ENCODE results near the gene HSPA12B. TPM values are rescaled to one million over a fixed set of nuclear protein-coding genes. Genes with fewer than 3 reads are reported as not detected.

Gene HSPA12B
- total and polyA plus RNA-seq, 2 of the 13 experiments (the other 11 are each of a cell fraction or from before 2014, with no cell fraction given): 0.01 TPM; not detected in 1

DNA sequence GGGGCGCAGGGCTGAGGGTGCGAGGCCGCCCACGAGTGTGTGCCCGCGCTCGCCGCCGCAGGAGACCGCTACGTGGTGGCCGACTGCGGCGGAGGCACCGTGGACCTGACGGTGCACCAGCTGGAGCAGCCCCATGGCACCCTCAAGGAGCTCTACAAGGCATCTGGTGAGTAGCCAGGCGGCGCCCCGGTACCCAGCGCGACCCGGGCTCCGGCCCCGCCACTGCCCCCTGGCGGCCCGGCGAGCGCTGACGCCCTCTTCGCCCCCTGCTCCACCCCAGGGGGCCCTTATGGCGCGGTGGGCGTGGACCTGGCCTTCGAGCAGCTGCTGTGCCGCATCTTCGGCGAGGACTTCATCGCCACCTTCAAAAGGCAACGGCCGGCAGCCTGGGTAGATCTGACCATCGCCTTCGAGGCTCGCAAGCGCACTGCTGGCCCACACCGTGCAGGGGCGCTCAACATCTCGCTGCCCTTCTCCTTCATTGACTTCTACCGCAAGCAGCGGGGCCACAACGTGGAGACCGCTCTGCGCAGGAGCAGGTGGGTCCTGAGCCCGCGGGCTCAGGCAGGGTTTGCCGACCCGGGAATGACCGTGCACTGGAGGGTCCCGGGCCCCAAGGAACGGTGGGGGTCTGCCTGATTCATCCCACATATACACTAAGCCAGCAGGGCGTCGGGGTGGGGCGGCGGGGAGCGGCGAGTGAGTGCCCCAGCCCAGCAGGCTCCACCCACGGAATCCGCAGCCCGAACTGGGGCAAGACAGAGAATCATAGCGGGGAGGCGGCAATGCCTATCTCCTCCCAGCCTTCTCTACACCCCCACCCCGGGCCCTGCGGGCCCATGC lies 17.4 kb downstream of the HSPA12B start (continued):
- TF ChIP-seq MAF1 (CRISPR knock-in tag; IDR thresholded peaks at IDR 0.05; ENCODE audit: borderline replicate concordance) (no peak), SETDB1 (CRISPR knock-in tag; IDR thresholded peaks at IDR 0.05; ENCODE audit: borderline replicate concordance) (no peak), SNAPC2 (CRISPR knock-in tag; IDR thresholded peaks at IDR 0.05) (no peak), MBNL3 (CRISPR knock-in tag; conservative IDR thresholded peaks at IDR 0.05) (no peak), ZNF574 (CRISPR knock-in tag; IDR thresholded peaks at IDR 0.05) (peak; percentile 95), RBM39 (IDR thresholded peaks at IDR 0.05; ENCODE audit: low read depth, low read length, poor library complexity, severe bottlenecking) (no peak), ZBTB49 (CRISPR knock-in tag; IDR thresholded peaks at IDR 0.05; ENCODE audit: borderline replicate concordance) (no peak; the same call in 1 of the 2 replicates), NBN (conservative IDR thresholded peaks at IDR 0.05) (no peak), SNRNP70 (IDR thresholded peaks at IDR 0.05; ENCODE audit: low read depth, low read length) (no peak), ZNF333 (CRISPR knock-in tag; IDR thresholded peaks at IDR 0.05; ENCODE audit: borderline replicate concordance) (no peak), ARID5B (CRISPR knock-in tag; IDR thresholded peaks at IDR 0.05) (peak; percentile 34; the same call in 1 of the 2 replicates), ARID2 (CRISPR knock-in tag; IDR thresholded peaks at IDR 0.05; ENCODE audit: borderline replicate concordance) (no peak), ZNF546 (CRISPR knock-in tag; conservative IDR thresholded peaks at IDR 0.05) (0 out of 2 replicates have a peak, but pooled peaks have one; percentile 42), ZSCAN21 (CRISPR knock-in tag; IDR thresholded peaks at IDR 0.05; ENCODE audit: borderline replicate concordance) (peak; percentile 90; the same call in 1 of the 2 replicates), ZNF180 (CRISPR knock-in tag; IDR thresholded peaks at IDR 0.05; ENCODE audit: borderline replicate concordance, low read depth) (0 out of 2 replicates have a peak, but pooled peaks have one; percentile 13), ZNF597 (CRISPR knock-in tag; IDR thresholded peaks at IDR 0.05) (no peak), SP140L (CRISPR knock-in tag; IDR thresholded peaks at IDR 0.05; ENCODE audit: borderline replicate concordance) (no peak), ZNF879 (CRISPR knock-in tag; IDR thresholded peaks at IDR 0.05) (no peak)

Measured in HepG2 (cell line).